Measurements from ENCODE around the gene C10orf143.
A peak's percentile ranks its signal among the peaks of the same experiment; 100 is the strongest.

DNA sequence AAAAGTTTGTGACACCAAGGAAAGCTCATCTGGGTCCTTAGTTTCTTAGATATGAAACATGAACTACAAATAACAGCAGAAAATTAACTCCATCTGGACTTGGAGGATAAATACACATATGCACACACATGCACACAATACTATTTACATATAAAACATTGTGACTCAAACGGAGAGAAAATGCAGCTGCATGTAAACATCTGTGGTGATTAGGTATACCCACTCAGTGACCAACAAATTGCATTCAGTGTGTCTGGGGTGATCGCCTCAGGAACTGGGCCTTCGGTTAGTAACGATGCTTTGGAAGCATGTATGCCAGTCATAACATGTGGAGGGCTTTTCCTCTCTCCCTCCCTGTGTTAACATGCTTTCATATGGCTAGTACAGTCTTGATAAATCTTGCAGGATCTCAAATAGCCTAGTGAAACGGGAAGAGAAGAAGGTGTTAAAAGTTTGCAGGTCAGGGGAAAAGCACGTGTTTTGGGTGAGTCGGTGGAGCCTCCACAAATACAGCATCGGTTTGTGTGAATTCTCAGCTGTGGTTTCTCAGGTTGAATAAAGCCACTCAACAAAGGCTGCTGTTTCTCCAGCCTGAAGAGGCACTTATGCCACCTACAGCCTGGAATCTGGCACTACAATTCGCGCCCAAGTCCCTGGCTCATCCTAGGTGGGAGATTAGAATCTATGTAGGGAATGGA, 16.9 kb upstream of the C10orf143 start:
- no peak for TF ChIP-seq EP300 (IDR thresholded peaks at IDR 0.05)
- TF ChIP-seq, protein P1, sequence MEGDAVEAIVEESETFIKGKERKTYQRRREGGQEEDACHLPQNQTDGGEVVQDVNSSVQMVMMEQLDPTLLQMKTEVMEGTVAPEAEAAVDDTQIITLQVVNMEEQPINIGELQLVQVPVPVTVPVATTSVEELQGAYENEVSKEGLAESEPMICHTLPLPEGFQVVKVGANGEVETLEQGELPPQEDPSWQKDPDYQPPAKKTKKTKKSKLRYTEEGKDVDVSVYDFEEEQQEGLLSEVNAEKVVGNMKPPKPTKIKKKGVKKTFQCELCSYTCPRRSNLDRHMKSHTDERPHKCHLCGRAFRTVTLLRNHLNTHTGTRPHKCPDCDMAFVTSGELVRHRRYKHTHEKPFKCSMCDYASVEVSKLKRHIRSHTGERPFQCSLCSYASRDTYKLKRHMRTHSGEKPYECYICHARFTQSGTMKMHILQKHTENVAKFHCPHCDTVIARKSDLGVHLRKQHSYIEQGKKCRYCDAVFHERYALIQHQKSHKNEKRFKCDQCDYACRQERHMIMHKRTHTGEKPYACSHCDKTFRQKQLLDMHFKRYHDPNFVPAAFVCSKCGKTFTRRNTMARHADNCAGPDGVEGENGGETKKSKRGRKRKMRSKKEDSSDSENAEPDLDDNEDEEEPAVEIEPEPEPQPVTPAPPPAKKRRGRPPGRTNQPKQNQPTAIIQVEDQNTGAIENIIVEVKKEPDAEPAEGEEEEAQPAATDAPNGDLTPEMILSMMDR (IDR thresholded peaks at IDR 0.05), result peak; percentile 47 to 81 (median 77)

Data from tibial nerve (tissue), 4 donors.